Coronary artery (tissue), 2 donors: ENCODE results near the gene SCRN2.

Source experiments
- DNase-seq: peaks from one replicate; pipeline ENCODE4 v3.0.0-alpha.2; 2017; ENCODE audit warnings: low spot score
- H3K27ac ChIP-seq, 2 donors: fragments of 200-600 bp; sonication (generic); one replicate each; pipeline ENCODE4 v1.5.1; 2016 to 2019
- H3K4me3 ChIP-seq: fragments of 200-600 bp; sonication (generic); 2 replicates; pipeline ENCODE4 v1.5.1; 2016; ENCODE audit warnings: mild to moderate bottlenecking, moderate library complexity
- TF ChIP-seq, protein P1 (sequence below): fragments of 200-600 bp; sonication (generic); IDR thresholded peaks from one replicate; pipeline ENCODE4 v1.5.1; 2019; ENCODE audit warnings: antibody characterized with exemption

Gene SCRN2

DNA sequence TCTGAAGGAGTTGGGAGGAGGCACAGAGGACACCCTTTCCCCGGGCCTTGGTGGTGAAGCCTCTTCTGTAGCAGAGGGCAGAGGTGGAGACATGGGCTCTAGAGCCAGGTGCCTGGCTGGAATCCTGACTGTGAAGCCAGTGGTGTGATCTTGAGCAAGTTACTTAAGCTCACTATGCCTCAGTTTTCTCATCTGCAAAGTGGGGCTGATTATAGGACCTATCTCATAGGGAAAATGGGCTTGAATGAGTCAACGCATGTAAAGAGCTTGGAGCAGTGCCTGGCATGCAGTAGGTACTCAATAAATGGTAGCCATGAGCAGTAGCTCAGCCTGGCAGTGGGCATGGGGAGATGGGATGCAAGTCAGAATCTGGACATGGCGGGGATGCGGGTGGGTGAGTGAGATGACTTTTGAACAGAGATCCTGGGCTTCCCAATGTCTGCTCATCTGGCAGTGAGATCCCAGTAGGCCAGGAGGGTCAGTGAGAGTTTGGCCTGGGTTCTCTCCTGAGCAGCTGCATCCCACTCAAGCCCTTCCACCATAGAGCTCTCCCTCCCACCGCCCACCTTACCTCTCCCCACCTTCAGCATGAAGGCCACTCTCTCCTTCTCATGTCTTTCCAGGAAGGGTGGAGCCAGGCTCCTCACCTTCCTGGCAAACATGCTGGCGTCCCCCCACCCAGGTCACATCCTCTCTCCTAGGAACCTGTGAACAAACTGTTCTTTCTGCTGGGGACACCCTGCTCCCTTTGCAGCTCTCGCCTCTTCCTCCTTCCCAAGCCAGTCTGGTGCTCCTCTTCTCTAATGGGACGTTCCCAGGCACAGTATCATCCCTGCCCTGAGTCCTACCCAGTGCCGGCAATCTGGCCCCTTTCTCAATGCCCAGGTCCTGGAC is 41.9 kb upstream of the SCRN2 start:
- Histone ChIP-seq H3K27ac (peak overlapping the region in 1 of 2 donors; percentile 35), H3K4me3 (peak overlapping the region; percentile 42)
- TF ChIP-seq, protein P1, sequence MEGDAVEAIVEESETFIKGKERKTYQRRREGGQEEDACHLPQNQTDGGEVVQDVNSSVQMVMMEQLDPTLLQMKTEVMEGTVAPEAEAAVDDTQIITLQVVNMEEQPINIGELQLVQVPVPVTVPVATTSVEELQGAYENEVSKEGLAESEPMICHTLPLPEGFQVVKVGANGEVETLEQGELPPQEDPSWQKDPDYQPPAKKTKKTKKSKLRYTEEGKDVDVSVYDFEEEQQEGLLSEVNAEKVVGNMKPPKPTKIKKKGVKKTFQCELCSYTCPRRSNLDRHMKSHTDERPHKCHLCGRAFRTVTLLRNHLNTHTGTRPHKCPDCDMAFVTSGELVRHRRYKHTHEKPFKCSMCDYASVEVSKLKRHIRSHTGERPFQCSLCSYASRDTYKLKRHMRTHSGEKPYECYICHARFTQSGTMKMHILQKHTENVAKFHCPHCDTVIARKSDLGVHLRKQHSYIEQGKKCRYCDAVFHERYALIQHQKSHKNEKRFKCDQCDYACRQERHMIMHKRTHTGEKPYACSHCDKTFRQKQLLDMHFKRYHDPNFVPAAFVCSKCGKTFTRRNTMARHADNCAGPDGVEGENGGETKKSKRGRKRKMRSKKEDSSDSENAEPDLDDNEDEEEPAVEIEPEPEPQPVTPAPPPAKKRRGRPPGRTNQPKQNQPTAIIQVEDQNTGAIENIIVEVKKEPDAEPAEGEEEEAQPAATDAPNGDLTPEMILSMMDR = no peak
- no peak for DNase-seq

DNA sequence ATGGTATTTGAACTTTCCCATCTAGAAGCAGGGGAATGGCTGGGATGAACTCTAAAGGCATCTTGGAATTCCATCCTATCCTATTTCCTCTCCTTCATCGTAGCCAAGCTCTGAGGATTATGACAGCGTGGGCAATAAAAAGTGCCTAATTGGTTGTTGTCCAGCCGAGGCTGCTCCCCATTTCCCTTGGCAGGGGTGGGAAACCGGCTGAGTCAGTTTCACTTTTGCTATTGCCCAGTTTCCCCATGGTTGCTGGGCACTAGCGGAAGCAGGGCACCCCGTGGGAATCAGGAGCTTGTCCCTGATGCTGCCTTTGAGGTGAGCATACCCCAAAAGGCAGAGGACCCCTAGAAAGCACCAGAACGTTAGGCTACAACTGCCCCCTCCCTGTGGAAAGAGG is 41.2 kb upstream of the SCRN2 start:
- H3K27ac ChIP-seq = peak overlapping the region in 1 of 2 donors; percentile 35
- no peak for DNase-seq
- TF ChIP-seq, protein P1 = no peak
- H3K4me3 ChIP-seq = peak overlapping the region; percentile 42

DNA sequence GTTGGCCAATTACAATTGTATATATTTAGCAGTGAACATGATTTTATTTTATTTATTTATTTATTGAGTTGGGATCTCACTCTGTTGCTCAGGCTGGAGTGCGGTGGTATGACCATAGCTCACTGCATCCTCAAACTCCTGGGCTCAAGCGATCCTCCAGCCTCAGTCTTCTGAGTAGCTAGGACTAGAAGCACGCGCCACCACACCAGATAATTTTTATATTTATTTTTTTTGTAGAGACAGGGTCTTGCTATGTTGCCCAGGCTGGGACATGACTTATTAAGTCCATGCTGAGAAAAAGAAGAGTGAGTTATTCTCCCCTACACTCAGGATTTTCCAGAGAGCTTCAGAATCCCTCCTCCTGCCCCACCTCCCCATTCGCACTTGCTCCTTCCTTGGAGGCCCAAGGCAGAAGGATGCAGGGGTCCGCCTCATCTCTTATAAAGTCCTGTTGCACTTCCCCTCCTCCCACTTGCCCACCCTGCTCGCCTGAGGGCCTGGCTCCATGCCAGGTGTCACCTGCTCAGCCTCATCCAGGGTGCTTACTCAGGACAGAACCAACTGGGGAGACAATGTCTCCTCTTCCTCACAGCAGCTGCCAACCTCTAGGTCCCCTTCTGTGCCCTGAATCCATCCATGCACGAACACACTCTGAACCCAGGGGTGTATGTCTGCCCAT is 38.8 kb upstream of the SCRN2 start:
- TF ChIP-seq, protein P1 = no peak
- DNase-seq = no peak
- H3K27ac ChIP-seq = no peak overlapping the region
- H3K4me3 ChIP-seq = no peak overlapping the region

DNA sequence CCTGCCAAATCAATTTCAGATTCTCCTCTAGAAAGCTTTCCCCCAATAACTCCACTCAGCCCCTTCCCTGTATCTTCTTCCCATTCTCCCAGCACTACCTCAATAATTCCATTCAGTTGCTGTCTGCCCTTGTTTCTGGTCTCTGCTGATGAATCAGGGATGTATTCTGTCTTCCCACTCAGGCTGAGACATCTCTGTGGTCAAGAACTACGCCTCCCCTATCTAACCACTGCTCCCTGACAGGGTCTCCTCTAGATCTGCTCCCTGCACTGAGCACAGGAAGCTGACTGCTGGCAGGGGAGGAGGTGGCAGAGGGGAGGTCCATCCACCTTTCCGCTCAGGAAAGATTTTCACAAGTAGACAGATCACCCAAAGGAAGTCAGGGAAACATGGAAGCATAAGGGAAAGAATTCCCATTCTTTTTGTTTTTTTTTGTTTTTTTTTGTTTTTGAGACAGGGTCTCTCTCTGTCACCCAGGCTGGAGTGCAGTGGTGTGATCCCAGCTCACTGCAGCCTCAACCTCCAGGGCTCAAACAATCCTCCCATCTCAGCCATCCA is 38.0 kb upstream of the SCRN2 start:
- TF ChIP-seq, protein P1 = no peak
- H3K27ac ChIP-seq = no peak overlapping the region
- no peak overlapping the region for H3K4me3 ChIP-seq
- DNase-seq = no peak

DNA sequence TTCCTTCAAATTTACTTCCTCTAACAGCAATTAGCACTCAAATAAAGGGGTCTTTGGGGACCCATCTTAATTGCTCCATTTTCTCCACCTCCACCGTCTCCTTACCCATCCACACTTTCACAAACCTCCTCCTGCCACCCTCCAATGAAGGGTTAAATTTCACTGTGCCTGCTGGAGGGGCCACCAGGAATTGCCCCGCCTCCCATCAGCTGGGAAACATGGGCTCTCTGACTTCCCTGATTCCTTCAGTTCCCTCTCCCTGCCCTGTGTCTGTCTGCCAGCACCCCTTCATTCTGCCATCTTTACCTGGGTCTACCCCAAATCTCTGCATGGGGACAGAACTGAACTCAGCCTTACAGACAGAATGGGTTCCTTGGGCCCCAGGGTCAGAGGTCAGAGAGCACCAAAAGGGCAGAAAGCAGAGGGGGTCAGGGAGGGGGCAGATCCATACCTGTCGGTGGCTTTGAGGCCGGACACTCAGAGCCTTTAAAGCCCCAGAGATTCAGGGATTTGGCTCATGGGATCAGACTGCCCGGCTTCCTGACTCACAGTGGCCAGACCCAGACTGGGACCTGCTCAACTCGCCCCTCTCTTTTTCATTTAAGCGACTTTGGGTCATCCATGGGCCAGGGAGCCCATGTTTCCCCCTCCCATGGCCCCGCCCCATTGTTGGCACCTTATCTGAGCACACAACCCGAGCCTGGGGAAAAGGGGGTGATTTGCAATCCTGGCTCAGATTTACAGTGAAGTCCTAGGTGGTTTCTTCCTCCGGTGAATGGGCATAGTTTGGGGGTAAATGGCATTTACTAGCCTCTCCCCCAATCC is 37.3 kb upstream of the SCRN2 start:
- no peak for DNase-seq
- TF ChIP-seq, protein P1 = no peak
- H3K27ac ChIP-seq = no peak overlapping the region

DNA sequence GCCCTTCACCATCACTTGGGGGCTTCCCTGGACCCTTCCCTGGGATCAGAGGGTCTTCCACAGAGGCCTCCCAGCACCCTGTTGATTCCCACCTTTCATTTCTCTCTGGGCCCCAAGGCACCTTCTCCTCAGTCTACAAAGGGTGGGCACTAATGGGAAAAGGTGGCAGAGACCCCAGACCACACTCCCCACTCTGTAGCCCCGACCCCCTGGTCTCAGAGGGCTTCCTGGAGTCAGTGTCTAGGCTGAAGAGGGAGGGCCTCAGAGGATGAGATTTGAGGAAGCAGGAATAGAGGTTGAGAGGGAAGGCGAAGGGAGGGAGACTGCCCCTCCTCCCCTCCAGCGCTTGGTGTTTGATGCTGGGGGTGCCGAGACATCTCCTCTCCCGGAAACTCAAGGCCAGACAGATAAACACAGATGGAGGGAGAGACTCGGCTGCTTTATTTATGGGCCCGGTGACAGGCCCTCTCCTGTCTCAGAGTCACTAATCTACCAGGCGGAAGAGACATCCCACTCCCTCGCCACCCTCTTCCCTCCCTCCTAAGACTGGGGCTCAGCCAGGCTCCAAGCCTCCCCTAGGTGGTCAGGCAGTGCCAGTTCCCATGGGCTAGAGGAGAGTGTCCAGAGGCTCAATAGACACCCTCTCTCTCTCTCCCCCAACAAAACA is 36.4 kb upstream of the SCRN2 start:
- DNase-seq = no peak
- H3K4me3 ChIP-seq = no peak overlapping the region
- TF ChIP-seq, protein P1 = no peak
- H3K27ac ChIP-seq = no peak overlapping the region

More for the DNA sequence above, 37.3 kb upstream of the SCRN2 start:
- H3K4me3 ChIP-seq = no peak overlapping the region
